IMR-90 (cell line): ENCODE measurements around the gene MSI2. TPM values are rescaled to one million over a fixed set of nuclear protein-coding genes. Genes with fewer than 3 reads are reported as not detected.

Source experiments
- ATAC-seq: fragments of 200-7000 bp; cut with Tn5 transposase; 2 replicates; pipeline ENCODE4 v1.9.1; 2020; ENCODE audit warnings: low read depth, mild to moderate bottlenecking, moderate library complexity
- BruUV-seq: library from RNA; stranded (reverse); fragments of 400-500 nt; replicated peaks from 2 replicates; lab custom pipeline; 2021; lab: Mats Ljungman, UMichigan
- CTCF ChIA-PET: fragments of 300-600 bp; formaldehyde crosslinking; extraction: SDS; loops from one replicate; lab custom pipeline; 2021; ENCODE audit warnings: antibody characterized with exemption; lab: Yijun Ruan, JAX
- POLR2A ChIA-PET: fragments of 300-600 bp; sonication (Branson Sonifier 250); formaldehyde crosslinking; loops from one replicate; lab custom pipeline; 2022; ENCODE audit warnings: antibody characterized with exemption; ENCODE audit not compliant: unreplicated experiment; lab: Charles Lee
- DNase-seq: peaks from one replicate; pipeline ENCODE4 v3.0.0; 2013
- H2AFZ ChIP-seq: replicated peaks from 2 replicates; pipeline ENCODE3; 2013; ENCODE audit warnings: low read length, mild to moderate bottlenecking; ENCODE audit not compliant: poor library complexity
- H2AK5ac ChIP-seq: 2 replicates; pipeline ENCODE4 v1.6.1; 2013; ENCODE audit warnings: low read depth, low read length, inconsistent platforms
- H2AK9ac ChIP-seq: replicated peaks from 2 replicates; pipeline ENCODE3; 2013; ENCODE audit warnings: mild to moderate bottlenecking, low read depth, low read length, moderate library complexity; ENCODE audit not compliant: poor library complexity
- H2BK120ac ChIP-seq: 2 replicates; pipeline ENCODE4 v1.6.1; 2013; ENCODE audit warnings: low read depth, low read length, inconsistent platforms
- H2BK15ac ChIP-seq: 3 replicates; pipeline ENCODE4 v1.6.1; 2013; ENCODE audit warnings: low read depth, low read length, inconsistent platforms
- H2BK20ac ChIP-seq: 2 replicates; pipeline ENCODE4 v1.6.1; 2013; ENCODE audit warnings: low read depth, mild to moderate bottlenecking, inconsistent platforms, low read length, moderate library complexity
- H2BK5ac ChIP-seq: 2 replicates; pipeline ENCODE4 v1.6.1; 2013; ENCODE audit warnings: mild to moderate bottlenecking, low read depth, low read length, inconsistent platforms; ENCODE audit not compliant: poor library complexity, severe bottlenecking
- H3K14ac ChIP-seq: replicated peaks from 2 replicates; pipeline ENCODE4 v1.6.1; 2013; ENCODE audit warnings: low read depth, low read length, inconsistent platforms
- H3K18ac ChIP-seq: 2 replicates; pipeline ENCODE4 v1.6.1; 2013; ENCODE audit warnings: low read depth, low read length, control low read depth
- H3K23ac ChIP-seq: 2 replicates; pipeline ENCODE4 v1.6.1; 2013; ENCODE audit warnings: low read depth, low read length, inconsistent platforms
- H3K27ac ChIP-seq: 2 replicates; pipeline ENCODE4 v1.5.1; 2013; ENCODE audit warnings: mild to moderate bottlenecking, control low read depth, low read length; ENCODE audit not compliant: insufficient read depth
- H3K27me3 ChIP-seq: 2 replicates; pipeline ENCODE4 v1.6.1; 2013; ENCODE audit warnings: low read length; ENCODE audit not compliant: control insufficient read depth, insufficient read depth
- H3K36me3 ChIP-seq: 2 replicates; pipeline ENCODE4 v1.6.1; 2013; ENCODE audit warnings: low read length, mixed read lengths; ENCODE audit not compliant: control insufficient read depth, insufficient read depth
- H3K4ac ChIP-seq: 2 replicates; pipeline ENCODE4 v1.6.1; 2013; ENCODE audit warnings: low read depth, low read length, inconsistent platforms
- H3K4me1 ChIP-seq: 2 replicates; pipeline ENCODE4 v1.6.1; 2013; ENCODE audit warnings: low read length, mixed read lengths; ENCODE audit not compliant: control insufficient read depth, insufficient read depth
- H3K4me2 ChIP-seq: 2 replicates; pipeline ENCODE4 v1.6.1; 2013; ENCODE audit warnings: low read depth, mild to moderate bottlenecking, control low read depth, low read length, moderate library complexity
- H3K4me3 ChIP-seq: 2 replicates; pipeline ENCODE4 v1.5.1; 2013; ENCODE audit warnings: low read depth, mild to moderate bottlenecking, control low read depth, low read length, moderate library complexity; ENCODE audit not compliant: insufficient read depth
- H3K56ac ChIP-seq: 2 replicates; pipeline ENCODE4 v1.6.1; 2013; ENCODE audit warnings: low read length, inconsistent platforms; ENCODE audit not compliant: insufficient read depth; ENCODE audit errors: extremely low read depth
- H3K79me1 ChIP-seq, 2 experiments: 2 replicates each; pipeline ENCODE4 v1.6.1; 2013; ENCODE audit warnings: low read length in 2 of 2, inconsistent platforms in 1 of 2, low read depth in 1 of 2
- H3K9ac ChIP-seq: 2 replicates; pipeline ENCODE4 v1.6.1; 2013; ENCODE audit warnings: low read depth, low read length, control low read depth
- H3K9me1 ChIP-seq: 2 replicates; pipeline ENCODE4 v1.6.1; 2013; ENCODE audit warnings: low read length, inconsistent platforms; ENCODE audit not compliant: insufficient read depth
- H3K9me3 ChIP-seq: 2 replicates; pipeline ENCODE4 v1.6.1; 2013; ENCODE audit warnings: low read length; ENCODE audit not compliant: control insufficient read depth, insufficient read depth
- H4K20me1 ChIP-seq: 2 replicates; pipeline ENCODE4 v1.6.1; 2013; ENCODE audit warnings: low read length, inconsistent platforms; ENCODE audit not compliant: insufficient read depth
- H4K5ac ChIP-seq: 2 replicates; pipeline ENCODE4 v1.6.1; 2013; ENCODE audit warnings: mild to moderate bottlenecking, low read depth, low read length, control low read depth
- H4K8ac ChIP-seq, 2 experiments: 2 replicates each; pipeline ENCODE4 v1.6.1; 2013; ENCODE audit warnings: low read depth in 2 of 2, low read length in 2 of 2, control low read depth in 1 of 2, inconsistent platforms in 1 of 2
- H4K91ac ChIP-seq: 2 replicates; pipeline ENCODE4 v1.6.1; 2013; ENCODE audit warnings: low read depth, low read length, inconsistent platforms; ENCODE audit not compliant: insufficient read depth
- CHD1 ChIP-seq: IDR thresholded peaks from 2 replicates; pipeline ENCODE4 v1.6.1; 2012; ENCODE audit warnings: low read depth, low read length, improper control_type of control experiment
- FOS ChIP-seq: fragments of 150-350 bp; IDR thresholded peaks from 2 replicates; pipeline ENCODE4 v1.6.1; 2016; ENCODE audit warnings: low read depth, low read length
- MXI1 ChIP-seq: IDR thresholded peaks from 2 replicates; pipeline ENCODE4 v1.6.1; 2012; ENCODE audit warnings: low read depth, mild to moderate bottlenecking, low read length, moderate library complexity, borderline replicate concordance
- RAD21 ChIP-seq: IDR thresholded peaks from 2 replicates; pipeline ENCODE4 v1.6.1; 2012; ENCODE audit warnings: low read length, improper control_type of control experiment
- RCOR1 ChIP-seq: IDR thresholded peaks from 2 replicates; pipeline ENCODE4 v1.6.1; 2012; ENCODE audit warnings: mild to moderate bottlenecking, low read length, improper control_type of control experiment; ENCODE audit not compliant: insufficient replicate concordance
- RFX5 ChIP-seq: IDR thresholded peaks from 2 replicates; pipeline ENCODE4 v1.8.0; 2012; ENCODE audit warnings: low read depth, mild to moderate bottlenecking, low read length, moderate library complexity
- WGBS, 2 experiments: methylation state at CpG; one replicate each; pipeline versions ENCODE4 v1.1.5 to v1.1.7; 2013; ENCODE audit warnings: missing lambda C conversion rate in 2 of 2; ENCODE audit not compliant: insufficient read length in 1 of 2; ENCODE audit errors: extremely low coverage in 2 of 2; 5-methylcytosine and 5-hydroxymethylcytosine counted together
- dilution Hi-C: fragments of 300-500 bp; cut with HindIII; formaldehyde crosslinking; loops from one replicate; pipeline ENCODE4 v1.14.3; 2018; ENCODE audit warnings: low sequenced_read_pairs; ENCODE audit not compliant: unreplicated experiment
- in situ Hi-C: fragments of 300-500 bp; cut with MboI; formaldehyde crosslinking; loops from 3 replicates; pipeline ENCODE4 v1.14.3; 2019; ENCODE audit warnings: low sequenced_read_pairs, inconsistent platforms, mixed read lengths
- intact Hi-C: fragments of 100-400 bp; cut with micrococcal nuclease; formaldehyde crosslinking; loops from 2 replicates; pipeline ENCODE4 v1.10.0; 2022
- polyA plus RNA-seq, 3 experiments: library from polyadenylated mRNA; depleted of rRNA; stranded (reverse); fragments of >200 nt; gene quantifications; 2 replicates each; pipeline ENCODE4 v1.2.3, GENCODE V29; 2012; ENCODE audit warnings: low replicate concordance in 1 of 3
- total RNA-seq: library from RNA; depleted of rRNA; stranded (reverse); fragments of >200 nt; gene quantifications from 2 replicates; pipeline ENCODE4 v1.2.3, GENCODE V29; 2012
- TF ChIP-seq, protein P1 (sequence below): fragments of 150-350 bp; IDR thresholded peaks from 2 replicates; pipeline ENCODE4 v1.6.1; 2016; ENCODE audit warnings: low read depth, mild to moderate bottlenecking, low read length, moderate library complexity, borderline replicate concordance

MSI2 gene
- total and polyA plus RNA-seq, 2 of the 4 experiments (the other 2 are of a cell fraction), result 13.0 to 16.0 TPM

GRCh38 chr17:57464191-57464864, 208.0 kb downstream of the MSI2 start:
- Histone ChIP-seq H3K14ac (0 out of 2 replicates have a peak overlapping the region, but pooled peaks have one; percentile 14), H3K79me1 (peaks cover 5 to 23% of the 10 kb centered on the region in 2 experiments; a peak in 2 of 4 replicates), H4K91ac (peak overlapping the region; percentile 77; the same call in 1 of the 2 replicates), H3K9me3 (no peaks in the 10 kb centered on the region), H2AK9ac (peak overlapping the region; percentile 15), H3K23ac (no peak overlapping the region), H2BK120ac (no peak overlapping the region), H2BK5ac (no peak overlapping the region), H3K4me1 (peaks cover 14% of the 10 kb centered on the region), H4K20me1 (no peaks in the 10 kb centered on the region), H3K27me3 (no peaks in the 10 kb centered on the region; the same call in 1 of the 2 replicates), H3K4me2 (no peak overlapping the region), H3K18ac (no peak overlapping the region), H3K4me3 (no peak overlapping the region), H2AFZ (no peak overlapping the region), H3K27ac (no peak overlapping the region), H2BK15ac (peak overlapping the region; percentile 88; the same call in 1 of the 3 replicates), H3K4ac (0 out of 2 replicates have a peak overlapping the region, but pooled peaks have one; percentile 12), H3K36me3 (no peaks in the 10 kb centered on the region), H3K9me1 (peaks cover 19% of the 10 kb centered on the region), H2AK5ac (no peak overlapping the region; the same call in none of the 2 replicates), H4K5ac (no peak overlapping the region), H2BK20ac (peak overlapping the region; percentile 81; the same call in 1 of the 2 replicates), H4K8ac (peak overlapping the region in 1 of 2 experiments; percentile 44; a peak in 1 of 4 replicates), H3K9ac (no peak overlapping the region), H3K56ac (no peak overlapping the region)
- 95% methylated on average over 4 of the region's 11 CpGs; no CpG with 5 or more reads in 1 of the 2 experiments for WGBS, 2 experiments
- ATAC-seq (no peak), DNase-seq (no peak)
- BruUV-seq, result no TSS peak
- intact Hi-C loops (no loop called here), dilution Hi-C loops (no loop called here), in situ Hi-C loops (no loop called here)
- POLR2A ChIA-PET, result no interaction called here
- CTCF ChIA-PET, result interaction anchor here (1.0 kb wide), 1 partner anchor 208 kb away, joined by 3 read pairs; no protein-coding TSS in a partner anchor
- TF ChIP-seq CHD1 (no peak), RAD21 (no peak), RCOR1 (no peak), MXI1 (no peak), RFX5 (no peak), FOS (no peak)
- TF ChIP-seq, protein P1, sequence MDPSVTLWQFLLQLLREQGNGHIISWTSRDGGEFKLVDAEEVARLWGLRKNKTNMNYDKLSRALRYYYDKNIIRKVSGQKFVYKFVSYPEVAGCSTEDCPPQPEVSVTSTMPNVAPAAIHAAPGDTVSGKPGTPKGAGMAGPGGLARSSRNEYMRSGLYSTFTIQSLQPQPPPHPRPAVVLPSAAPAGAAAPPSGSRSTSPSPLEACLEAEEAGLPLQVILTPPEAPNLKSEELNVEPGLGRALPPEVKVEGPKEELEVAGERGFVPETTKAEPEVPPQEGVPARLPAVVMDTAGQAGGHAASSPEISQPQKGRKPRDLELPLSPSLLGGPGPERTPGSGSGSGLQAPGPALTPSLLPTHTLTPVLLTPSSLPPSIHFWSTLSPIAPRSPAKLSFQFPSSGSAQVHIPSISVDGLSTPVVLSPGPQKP, result no peak
